ENCODE data around the gene PRG2.

PRG2 gene

GRCh38 chr11:57390535-57390934 lies at the start of gene PRG2:
Gene PRG2 (minus strand): TSS chr11:57390650. CDS start chr11:57389944, 706 bp downstream.
- in situ Hi-C loops (cut with MboI; ENCODE audit: low sequenced_read_pairs), result no loop called here

GRCh38 chr11:57439786-57440185 lies 49.3 kb upstream of the PRG2 start:
- in situ Hi-C loops (cut with MboI; ENCODE audit: low sequenced_read_pairs), result no loop called here

GRCh38 chr11:57438345-57439285 lies 48.2 kb upstream of the PRG2 start:
- in situ Hi-C loops (cut with MboI; ENCODE audit: low sequenced_read_pairs), result no loop called here

- in situ Hi-C loops (cut with MboI; ENCODE audit: low sequenced_read_pairs), result no loop called here
Measured at GRCh38 chr11:57436031-57436430, 45.6 kb upstream of the PRG2 start.

- in situ Hi-C loops (cut with MboI; ENCODE audit: low sequenced_read_pairs), result no loop called here
Measured at GRCh38 chr11:57434640-57435546, 44.4 kb upstream of the PRG2 start.

- in situ Hi-C loops (cut with MboI; ENCODE audit: low sequenced_read_pairs), result no loop called here
Measured at GRCh38 chr11:57432714-57433163, 42.3 kb upstream of the PRG2 start.

GRCh38 chr11:57432149-57432561 lies 41.7 kb upstream of the PRG2 start:
- in situ Hi-C loops (cut with MboI; ENCODE audit: low sequenced_read_pairs), result no loop called here

GRCh38 chr11:57430952-57431351 lies 40.5 kb upstream of the PRG2 start:
- in situ Hi-C loops (cut with MboI; ENCODE audit: low sequenced_read_pairs), result no loop called here

GRCh38 chr11:57429946-57430345 lies 39.5 kb upstream of the PRG2 start:
- in situ Hi-C loops (cut with MboI; ENCODE audit: low sequenced_read_pairs), result no loop called here

GRCh38 chr11:57428643-57429042 lies 38.2 kb upstream of the PRG2 start:
- in situ Hi-C loops (cut with MboI; ENCODE audit: low sequenced_read_pairs), result no loop called here

GRCh38 chr11:57427727-57428082 lies 37.3 kb upstream of the PRG2 start:
- in situ Hi-C loops (cut with MboI; ENCODE audit: low sequenced_read_pairs), result no loop called here

GRCh38 chr11:57426929-57427726 lies 36.7 kb upstream of the PRG2 start, which contains the start of gene SLC43A3:
Gene SLC43A3 (minus strand): TSS chr11:57427121. CDS start chr11:57426172, 949 bp downstream.
- in situ Hi-C loops (cut with MboI; ENCODE audit: low sequenced_read_pairs), result no loop called here

- in situ Hi-C loops (cut with MboI; ENCODE audit: low sequenced_read_pairs), result no loop called here
Measured at GRCh38 chr11:57426439-57426928, 36.0 kb upstream of the PRG2 start.

- in situ Hi-C loops (cut with MboI; ENCODE audit: low sequenced_read_pairs), result no loop called here
Measured at GRCh38 chr11:57425565-57426438, 35.4 kb upstream of the PRG2 start.

GRCh38 chr11:57424792-57425564 lies 34.5 kb upstream of the PRG2 start:
- in situ Hi-C loops (cut with MboI; ENCODE audit: low sequenced_read_pairs), result no loop called here

GRCh38 chr11:57424137-57424791 lies 33.8 kb upstream of the PRG2 start:
- in situ Hi-C loops (cut with MboI; ENCODE audit: low sequenced_read_pairs), result no loop called here

- in situ Hi-C loops (cut with MboI; ENCODE audit: low sequenced_read_pairs), result no loop called here
Measured at GRCh38 chr11:57422669-57423068, 32.2 kb upstream of the PRG2 start.

GRCh38 chr11:57421805-57422204 lies 31.4 kb upstream of the PRG2 start:
- in situ Hi-C loops (cut with MboI; ENCODE audit: low sequenced_read_pairs), result no loop called here

All from HL-60/S4 treated with retinoic acid at 250 ng/mL for 4 days and 3 days (cell line).